Breast epithelium (tissue), 4 donors: Measurements from ENCODE around the gene RAB14. TPM values are rescaled to one million over a fixed set of nuclear protein-coding genes. Genes with fewer than 3 reads are reported as not detected.
"Not testable (repeated sequence)": the region's sequence is repeated elsewhere in the genome, so short reads cannot be mapped to it uniquely, and the experiment has no call there.

ENCODE experiments used
- DNase-seq, 2 donors: peaks; one replicate each; pipeline ENCODE4 v3.0.0-alpha.2; 2019; ENCODE audit warnings: low spot score in 2 of 2
- H3K27ac ChIP-seq, 2 donors: fragments of 200-600 bp; sonication (generic) in 1 of 2; one replicate each; pipeline ENCODE4 v1.5.1; 2016 to 2019; ENCODE audit warnings: mild to moderate bottlenecking in 1 of 2
- H3K27me3 ChIP-seq, 2 donors: fragments of 200-600 bp; sonication (generic) in 1 of 2; one replicate each; pipeline versions ENCODE4 v1.5.1 to v1.6.0; 2017 to 2019; ENCODE audit warnings: control low read depth in 1 of 2, mild to moderate bottlenecking in 1 of 2
- H3K36me3 ChIP-seq: fragments of 200-600 bp; one replicate; pipeline ENCODE4 v1.5.1; 2019
- H3K4me1 ChIP-seq, 2 donors: fragments of 200-600 bp; sonication (generic); one replicate each; pipeline ENCODE4 v1.5.1; 2016 to 2019; ENCODE audit warnings: control low read depth in 1 of 2
- H3K4me3 ChIP-seq, 3 donors: fragments of 200-600 bp; sonication (generic); 1 replicate in 2 of 3; 2 replicates in 1 of 3; pipeline ENCODE4 v1.5.1; 2016 to 2019; ENCODE audit warnings: mild to moderate bottlenecking in 3 of 3, moderate library complexity in 2 of 3
- H3K9me3 ChIP-seq, 2 donors: fragments of 200-600 bp; sonication (generic) in 1 of 2; one replicate each; pipeline ENCODE4 v1.5.1; 2016 to 2019; ENCODE audit warnings: control low read depth in 1 of 2
- POLR2A ChIP-seq: fragments of 450-650 bp; IDR thresholded peaks from one replicate; pipeline ENCODE4 v1.6.1; 2016; ENCODE audit warnings: antibody characterized with exemption, mild to moderate bottlenecking, moderate library complexity
- POLR2AphosphoS5 ChIP-seq, 3 donors: sonication (generic); formaldehyde crosslinking; IDR thresholded peaks; one replicate each; pipeline ENCODE4 v1.6.1; 2017; ENCODE audit warnings: antibody characterized with exemption in 3 of 3
- intact Hi-C: fragments of 100-400 bp; cut with DNase I; formaldehyde crosslinking; loops from one replicate; pipeline ENCODE4 v1.15.1; 2023; ENCODE audit warnings: low total_unique reads
- total RNA-seq, 3 donors: library from RNA; depleted of rRNA; stranded (reverse); fragments of >200 nt; gene quantifications; one replicate each; pipeline ENCODE4 v1.1.0, GENCODE V29; 2016
- TF ChIP-seq, protein P1 (sequence below), 3 donors: fragments of 450-650 bp; IDR thresholded peaks; one replicate each; pipeline ENCODE4 v1.5.1; 2016 to 2017; ENCODE audit warnings: antibody characterized with exemption in 3 of 3, mild to moderate bottlenecking in 3 of 3, moderate library complexity in 3 of 3

RAB14 gene
- total RNA-seq, 3 donors from 2014 or later: 36.5 to 53.1 (median 41.3) TPM

GRCh38 chr9:121133104-121133816, 68.4 kb downstream of the RAB14 start:
- Histone ChIP-seq H3K4me3 (no peak overlapping the region), H3K4me1 (no peaks in the 10 kb centered on the region), H3K27me3 (no peaks in the 10 kb centered on the region), H3K27ac (no peak overlapping the region), H3K9me3 (no peaks in the 10 kb centered on the region), H3K36me3 (no peaks in the 10 kb centered on the region)
- DNase-seq: no peak
- intact Hi-C loops: no loop called here
- TF ChIP-seq, protein P1, sequence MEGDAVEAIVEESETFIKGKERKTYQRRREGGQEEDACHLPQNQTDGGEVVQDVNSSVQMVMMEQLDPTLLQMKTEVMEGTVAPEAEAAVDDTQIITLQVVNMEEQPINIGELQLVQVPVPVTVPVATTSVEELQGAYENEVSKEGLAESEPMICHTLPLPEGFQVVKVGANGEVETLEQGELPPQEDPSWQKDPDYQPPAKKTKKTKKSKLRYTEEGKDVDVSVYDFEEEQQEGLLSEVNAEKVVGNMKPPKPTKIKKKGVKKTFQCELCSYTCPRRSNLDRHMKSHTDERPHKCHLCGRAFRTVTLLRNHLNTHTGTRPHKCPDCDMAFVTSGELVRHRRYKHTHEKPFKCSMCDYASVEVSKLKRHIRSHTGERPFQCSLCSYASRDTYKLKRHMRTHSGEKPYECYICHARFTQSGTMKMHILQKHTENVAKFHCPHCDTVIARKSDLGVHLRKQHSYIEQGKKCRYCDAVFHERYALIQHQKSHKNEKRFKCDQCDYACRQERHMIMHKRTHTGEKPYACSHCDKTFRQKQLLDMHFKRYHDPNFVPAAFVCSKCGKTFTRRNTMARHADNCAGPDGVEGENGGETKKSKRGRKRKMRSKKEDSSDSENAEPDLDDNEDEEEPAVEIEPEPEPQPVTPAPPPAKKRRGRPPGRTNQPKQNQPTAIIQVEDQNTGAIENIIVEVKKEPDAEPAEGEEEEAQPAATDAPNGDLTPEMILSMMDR (IDR thresholded peaks at IDR 0.05): no peak
- no peak for TF ChIP-seq POLR2A
- TF ChIP-seq POLR2AphosphoS5 (IDR thresholded peaks at IDR 0.05): no peak

- H3K4me3 ChIP-seq, H3K4me1 ChIP-seq, intact Hi-C loops, DNase-seq, H3K36me3 ChIP-seq, H3K27ac ChIP-seq, H3K27me3 ChIP-seq, H3K9me3 ChIP-seq: not testable (repeated sequence)
Measured at GRCh38 chr9:121129384-121129783, 72.3 kb downstream of the RAB14 start.

Other genes starting within 250 kb of the RAB14 start
- 10 to 100 TPM in 2 of 3 donors, 1 to 10 TPM in 1; 5.9 to 22.7 (median 13.2) TPM for gene C5, start 151.6 kb downstream of the RAB14 start, total RNA-seq
- 10 to 100 TPM; 18.4 to 26.8 (median 22.9) TPM for gene CNTRL, start 126.9 kb downstream of the RAB14 start, total RNA-seq
- over 10,000 TPM in 1 of 3 donors, 1,000 to 10,000 TPM in 2; 1,290 to 13,922 (median 1,437) TPM for gene GSN, start 66.3 kb upstream of the RAB14 start, total RNA-seq
- gene STOM, start 168.4 kb upstream of the RAB14 start, total RNA-seq: 100 to 1,000 TPM; 263 to 444 (median 334) TPM